Inflammatory macrophage (primary cell): ENCODE results near the gene USF2.

Source experiments
- DNase-seq, 2 donors: peaks; one replicate each; pipeline ENCODE4 v3.0.0-alpha.2; 2020 to 2022

The USF2 gene

GRCh38 chr19:35321291-35321690, 52.5 kb downstream of the USF2 start:
- DNase-seq = no peak

GRCh38 chr19:35322014-35322413, 53.3 kb downstream of the USF2 start:
- no peak for DNase-seq

DNA sequence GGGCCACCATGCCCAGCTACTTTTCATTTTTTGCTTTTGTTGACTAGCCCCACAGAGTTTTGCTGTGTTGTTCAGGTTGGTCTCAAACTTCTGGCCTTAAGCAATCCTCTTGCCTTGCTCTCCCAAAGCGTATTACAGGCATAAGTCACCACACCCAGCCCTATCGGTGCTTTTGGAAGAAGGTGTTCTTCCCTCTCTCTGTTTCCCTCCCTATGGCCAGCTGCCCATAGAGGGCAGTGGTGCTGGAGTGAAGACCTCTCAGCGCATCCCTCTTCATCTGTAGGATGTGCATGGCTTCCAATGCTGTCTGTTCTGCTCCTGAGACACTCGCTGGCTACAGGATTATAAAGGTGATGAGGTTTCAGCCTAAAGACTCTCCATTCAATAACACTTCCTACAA, 58.9 kb downstream of the USF2 start:
- DNase-seq = no peak

GRCh38 chr19:35328851-35329285, 60.1 kb downstream of the USF2 start, which contains the start of gene CD22:
TSS of gene CD22 (plus strand) at chr19:35329187. CDS start at chr19:35332041, 2,854 bp downstream.
- DNase-seq = peak; percentile 14 to 19

- no peak for DNase-seq
Observed at GRCh38 chr19:35329323-35329722, 60.6 kb downstream of the USF2 start.
